Stimulated activated CD4-positive, alpha-beta T cell treated with anti-CD3 and anti-CD28 coated beads, Interleukin-2, amount 100 ng/mL, for 48 hours (primary cell): Measurements from ENCODE around the gene HECA.
A peak's percentile ranks its signal among the peaks of the same experiment; 100 is the strongest.
"Not testable (repeated sequence)": the region's sequence is repeated elsewhere in the genome, so short reads cannot be mapped to it uniquely, and the experiment has no call there.

Source experiments
- DNase-seq, 2 donors: peaks; one replicate each; pipeline ENCODE4 v3.0.0-alpha.2; 2020

HECA gene, protein sequence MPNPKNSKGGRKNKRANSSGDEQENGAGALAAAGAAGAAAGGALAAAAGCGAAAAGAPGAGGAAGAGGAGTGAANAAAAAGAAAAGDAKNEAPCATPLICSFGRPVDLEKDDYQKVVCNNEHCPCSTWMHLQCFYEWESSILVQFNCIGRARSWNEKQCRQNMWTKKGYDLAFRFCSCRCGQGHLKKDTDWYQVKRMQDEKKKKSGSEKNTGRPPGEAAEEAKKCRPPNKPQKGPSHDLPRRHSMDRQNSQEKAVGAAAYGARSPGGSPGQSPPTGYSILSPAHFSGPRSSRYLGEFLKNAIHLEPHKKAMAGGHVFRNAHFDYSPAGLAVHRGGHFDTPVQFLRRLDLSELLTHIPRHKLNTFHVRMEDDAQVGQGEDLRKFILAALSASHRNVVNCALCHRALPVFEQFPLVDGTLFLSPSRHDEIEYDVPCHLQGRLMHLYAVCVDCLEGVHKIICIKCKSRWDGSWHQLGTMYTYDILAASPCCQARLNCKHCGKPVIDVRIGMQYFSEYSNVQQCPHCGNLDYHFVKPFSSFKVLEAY

DNA sequence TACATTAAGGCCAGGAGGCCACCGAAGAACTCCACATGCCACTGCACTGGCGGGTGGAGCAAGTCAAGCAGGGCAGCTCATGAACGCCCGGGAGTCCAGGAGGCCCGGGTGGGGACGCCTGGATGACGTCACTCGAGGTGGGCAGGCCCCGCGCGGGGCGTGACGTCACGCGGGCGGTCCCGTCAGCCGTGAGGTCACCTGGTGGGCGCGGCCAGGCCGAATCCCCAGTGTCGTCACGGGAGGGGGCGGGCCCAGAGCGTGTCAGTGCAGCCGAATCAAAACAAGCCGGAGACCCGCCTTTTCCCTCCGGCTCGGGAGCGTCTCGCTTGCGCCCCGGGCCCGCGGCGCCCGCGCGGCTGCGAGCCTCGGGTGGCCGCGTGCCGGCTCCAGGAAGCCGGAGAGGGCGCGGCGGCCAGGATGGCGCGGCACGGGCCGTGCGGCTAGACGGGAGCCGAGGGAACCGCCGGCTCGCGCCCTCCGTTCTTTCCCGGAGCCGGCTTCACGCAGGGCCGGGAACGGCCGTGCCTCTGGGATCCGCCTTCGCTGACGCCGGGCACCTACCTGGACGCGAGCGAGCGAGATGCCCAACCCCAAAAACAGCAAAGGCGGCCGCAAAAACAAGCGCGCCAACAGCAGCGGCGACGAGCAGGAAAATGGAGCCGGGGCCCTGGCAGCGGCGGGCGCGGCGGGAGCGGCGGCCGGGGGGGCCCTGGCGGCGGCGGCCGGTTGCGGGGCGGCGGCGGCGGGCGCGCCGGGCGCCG lies at the start of gene HECA:
Gene HECA (plus strand): TSS at position 264 of the 761 bp plus-strand sequence. CDS start 317 bp downstream, at position 581.
- peak; percentile 99 for DNase-seq

DNA sequence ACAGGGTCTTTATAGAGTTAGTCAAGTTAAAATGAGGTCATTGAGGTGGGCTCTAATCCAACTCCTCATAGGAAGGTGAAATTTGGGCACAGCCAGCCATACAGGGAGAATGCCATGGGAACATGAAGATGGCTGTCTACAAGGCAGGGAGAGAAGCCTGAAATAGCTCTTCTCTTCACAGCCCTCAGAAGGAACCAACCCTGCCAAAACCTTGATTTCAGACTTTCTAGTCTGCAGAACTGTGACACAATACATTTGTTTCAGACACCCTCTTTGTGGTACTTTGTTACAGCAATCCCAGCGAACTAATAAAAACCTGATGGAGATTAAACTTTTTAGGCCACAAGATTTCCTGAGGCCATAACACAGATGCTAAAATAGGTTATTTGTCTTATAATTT lies 43.1 kb upstream of the HECA start:
- no peak for DNase-seq

DNA sequence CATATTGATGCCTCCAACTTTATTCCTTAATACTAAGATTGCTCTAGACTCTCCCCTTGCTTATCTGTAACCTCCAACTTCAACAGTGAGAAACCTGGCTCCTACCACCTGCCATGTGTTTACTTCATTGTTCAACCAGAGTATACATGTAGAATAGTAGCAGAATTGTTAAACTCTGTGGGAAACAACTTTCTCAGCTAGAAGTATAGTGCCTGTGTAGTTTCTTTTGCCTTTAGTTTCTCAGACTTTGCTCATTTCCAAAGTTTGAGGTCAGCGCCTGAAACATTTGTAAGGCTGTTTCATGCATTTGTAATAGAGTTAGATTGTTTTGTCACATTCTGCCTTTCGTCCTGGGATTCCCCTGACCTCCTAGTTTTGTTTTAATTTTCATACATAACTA lies 34.9 kb upstream of the HECA start:
- no peak for DNase-seq

DNA sequence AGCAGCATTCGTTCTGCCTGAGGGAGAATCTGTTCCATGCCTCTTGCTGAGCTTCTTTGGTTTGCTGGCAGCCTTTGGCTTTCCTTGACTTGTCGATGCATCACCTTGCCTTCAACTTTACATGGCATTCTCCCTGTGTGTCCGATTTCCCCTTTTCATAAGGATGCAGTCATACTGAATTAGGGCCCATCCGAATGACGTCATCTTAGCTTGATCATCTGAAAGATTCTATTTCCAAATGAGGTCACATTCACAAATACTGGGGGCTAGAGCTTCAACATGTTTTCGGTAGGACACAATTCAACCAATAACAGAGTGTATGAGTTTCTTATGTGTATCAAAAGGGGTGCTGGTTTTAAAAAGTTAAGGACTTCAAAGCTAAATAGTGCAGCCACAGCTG lies 27.8 kb upstream of the HECA start:
- no peak for DNase-seq

DNA sequence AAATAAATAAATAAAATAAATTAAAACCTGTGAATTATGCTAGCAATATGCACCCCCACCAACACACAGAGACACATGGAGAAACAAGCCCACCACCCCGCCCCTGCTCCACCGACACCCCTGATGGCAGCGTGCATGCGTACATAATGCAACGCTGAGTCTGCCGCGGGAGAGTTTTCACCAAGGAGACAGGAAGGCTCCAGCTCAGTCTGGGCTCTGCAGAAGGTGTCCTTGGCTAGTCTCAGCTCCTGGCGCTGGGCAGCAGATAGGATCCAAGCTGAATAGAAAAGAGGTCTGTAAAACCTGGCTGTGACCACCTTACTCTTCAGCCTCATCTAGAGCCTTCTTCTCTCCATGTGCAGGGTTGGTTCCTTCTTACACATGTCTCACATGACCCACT lies 26.5 kb upstream of the HECA start:
- DNase-seq: no peak

DNA sequence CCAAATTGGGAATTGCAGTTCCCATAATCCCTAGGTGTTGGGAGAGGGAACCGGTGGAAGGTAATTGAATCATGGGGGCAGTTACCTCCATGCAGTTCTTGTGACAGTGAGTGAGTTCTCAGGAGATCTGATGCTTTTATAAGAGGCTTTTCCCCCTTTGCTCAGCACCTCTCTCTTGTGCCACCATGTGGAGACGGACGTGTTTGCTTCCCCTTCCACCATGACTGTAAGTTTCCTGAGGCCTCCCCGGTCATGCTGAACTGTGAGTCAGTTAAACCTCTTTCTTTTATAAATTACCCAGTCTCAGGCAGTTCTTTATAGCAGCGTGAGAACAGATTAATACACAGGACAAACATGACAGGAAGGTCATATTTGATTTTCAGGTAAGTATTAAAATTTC lies 25.3 kb upstream of the HECA start:
- no peak for DNase-seq

DNA sequence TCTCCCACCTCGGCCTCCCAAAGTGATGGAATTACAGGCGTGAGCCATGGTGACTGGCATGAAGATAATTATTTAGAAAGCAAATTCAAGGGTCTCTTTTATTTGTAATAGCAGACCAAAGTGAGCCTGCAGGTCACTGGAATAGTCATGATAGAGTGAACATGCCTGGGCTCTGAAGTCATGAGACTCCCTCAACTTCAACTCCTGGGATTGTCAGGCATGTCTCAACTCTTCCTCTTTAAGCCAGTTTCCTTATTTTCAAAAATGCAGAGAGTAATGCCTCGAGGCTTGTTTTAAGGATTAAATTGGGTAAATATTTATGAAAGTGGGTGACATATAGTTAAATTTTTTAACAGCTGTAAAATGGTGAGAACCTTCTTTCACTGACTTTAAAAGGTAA lies 22.7 kb upstream of the HECA start:
- DNase-seq: no peak

DNA sequence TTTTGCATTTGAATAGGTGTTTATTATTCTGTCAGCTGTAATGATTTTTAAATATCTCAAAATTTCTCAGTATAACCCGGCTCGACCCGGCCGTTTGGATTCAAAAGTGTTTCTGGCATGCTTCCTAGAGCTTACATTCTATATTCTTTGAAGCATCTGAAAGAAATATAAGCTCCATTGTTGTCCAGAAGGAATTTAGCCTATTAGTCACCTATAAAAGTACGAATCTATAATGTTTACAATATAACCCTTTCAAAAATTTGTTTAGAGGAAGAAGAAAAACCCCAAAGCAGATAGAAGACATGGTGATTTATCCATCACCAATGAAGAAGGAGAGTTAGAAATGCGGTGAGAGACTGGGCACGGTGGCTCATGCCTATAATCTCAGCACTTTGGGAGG lies 22.3 kb upstream of the HECA start:
- no peak for DNase-seq

DNA sequence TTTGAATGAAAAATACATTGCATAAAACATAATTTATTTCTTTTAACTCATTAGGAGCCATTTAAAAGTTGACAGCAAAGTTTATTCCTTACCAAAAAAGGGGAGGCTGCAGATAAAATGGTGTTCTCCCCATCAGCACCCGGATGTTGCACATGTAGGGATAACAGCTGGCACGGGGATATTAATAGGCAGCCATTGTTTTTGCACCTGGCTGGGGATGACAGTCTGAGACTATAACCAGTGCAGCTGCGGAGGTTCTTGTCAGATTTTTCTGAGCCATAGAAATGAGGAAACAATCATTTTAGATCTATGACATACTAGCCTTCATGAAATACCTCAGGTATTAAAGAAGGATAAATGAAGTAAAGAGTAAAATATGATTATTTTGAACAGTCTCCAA lies 20.1 kb upstream of the HECA start:
- no peak for DNase-seq

DNA sequence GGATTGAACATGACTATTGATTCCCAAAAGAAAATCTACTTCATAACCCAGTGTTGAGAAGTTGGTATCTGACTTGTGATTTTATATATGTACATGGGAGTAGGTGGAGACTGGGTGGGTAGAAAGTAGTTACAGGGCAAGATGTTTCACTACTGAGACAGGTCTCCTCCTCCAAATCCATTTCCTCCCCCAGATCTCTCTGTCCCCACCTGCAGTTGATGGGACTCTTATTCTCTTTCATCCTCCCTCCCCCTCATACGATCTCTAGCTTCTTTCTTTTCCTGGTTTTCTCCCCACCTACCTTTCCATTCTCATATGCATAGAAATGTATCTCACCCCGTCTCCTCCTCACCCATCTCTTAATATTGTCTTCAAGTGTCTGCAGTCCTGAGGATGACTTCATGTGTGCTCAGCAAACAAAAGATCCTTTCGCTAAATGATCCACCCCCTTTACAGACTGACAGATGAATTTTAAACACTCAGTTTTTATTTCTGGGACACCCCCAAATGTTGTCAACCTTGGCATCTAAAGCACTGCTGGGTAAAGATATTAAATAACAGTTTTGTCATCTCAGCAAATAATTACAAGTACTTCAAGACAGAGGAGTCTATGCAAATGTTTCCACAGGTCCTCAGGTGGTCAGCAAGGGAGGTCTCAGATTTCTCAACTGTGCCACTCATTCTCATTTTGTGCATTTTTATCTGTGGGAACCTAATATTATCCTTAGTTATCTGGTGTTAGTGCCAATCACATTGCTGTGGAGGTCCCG lies 18.7 kb upstream of the HECA start:
- DNase-seq: no peak

DNA sequence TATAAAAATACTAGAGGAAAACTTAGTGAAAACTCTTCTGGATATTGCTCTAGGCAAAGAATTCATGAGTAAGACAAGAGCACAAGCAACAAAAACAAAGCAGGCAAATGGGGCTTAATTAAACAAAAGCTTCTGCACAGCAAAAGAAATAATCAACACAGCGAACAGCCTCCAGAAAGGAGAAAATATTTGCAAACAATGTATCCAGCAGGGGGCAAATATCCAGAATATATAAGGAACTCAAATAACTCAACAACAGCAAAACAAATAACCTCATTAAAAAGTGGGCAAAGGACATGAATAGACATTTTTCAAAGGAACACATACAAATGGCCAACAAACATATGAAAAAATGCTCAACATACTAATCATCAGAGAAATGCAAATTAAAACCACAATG lies 17.1 kb upstream of the HECA start:
- no peak for DNase-seq

DNA sequence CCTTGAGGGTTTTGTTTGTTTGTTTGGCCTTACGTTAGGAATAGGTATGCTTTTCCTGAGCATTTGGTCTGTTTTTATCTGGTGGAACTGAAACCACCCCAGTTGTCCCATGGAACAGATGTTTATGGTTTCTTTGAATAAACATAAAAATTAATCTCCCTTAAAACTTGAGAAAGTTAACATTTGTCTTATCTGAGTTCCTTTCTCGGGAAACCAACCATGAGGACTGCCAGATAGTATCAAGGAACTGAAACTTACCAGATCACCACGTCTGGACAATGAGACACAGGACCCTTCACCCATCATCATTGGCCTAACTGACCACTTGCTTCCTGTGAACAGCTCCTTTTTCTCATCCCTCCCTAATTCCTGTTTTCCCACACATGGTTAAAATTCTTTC lies 15.3 kb upstream of the HECA start:
- DNase-seq: no peak

DNA sequence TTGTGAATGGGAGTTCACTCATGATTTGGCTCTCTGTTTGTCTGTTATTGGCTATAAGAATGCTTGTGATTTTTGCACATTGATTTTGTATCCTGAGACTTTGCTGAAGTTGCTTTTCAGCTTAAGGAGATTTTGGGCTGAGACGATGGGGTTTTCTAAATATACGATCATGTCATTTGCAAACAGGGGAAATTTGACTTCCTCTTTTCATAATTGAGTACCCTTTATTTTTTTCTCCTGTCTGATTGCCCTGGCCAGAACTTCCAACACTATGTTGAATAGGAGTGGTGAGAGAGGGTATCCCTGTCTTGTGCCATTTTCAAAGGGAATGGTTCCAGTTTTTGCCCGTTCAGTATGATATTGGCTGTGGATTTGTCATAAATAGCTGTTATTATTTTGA lies 12.1 kb upstream of the HECA start:
- not testable (repeated sequence) for DNase-seq

DNA sequence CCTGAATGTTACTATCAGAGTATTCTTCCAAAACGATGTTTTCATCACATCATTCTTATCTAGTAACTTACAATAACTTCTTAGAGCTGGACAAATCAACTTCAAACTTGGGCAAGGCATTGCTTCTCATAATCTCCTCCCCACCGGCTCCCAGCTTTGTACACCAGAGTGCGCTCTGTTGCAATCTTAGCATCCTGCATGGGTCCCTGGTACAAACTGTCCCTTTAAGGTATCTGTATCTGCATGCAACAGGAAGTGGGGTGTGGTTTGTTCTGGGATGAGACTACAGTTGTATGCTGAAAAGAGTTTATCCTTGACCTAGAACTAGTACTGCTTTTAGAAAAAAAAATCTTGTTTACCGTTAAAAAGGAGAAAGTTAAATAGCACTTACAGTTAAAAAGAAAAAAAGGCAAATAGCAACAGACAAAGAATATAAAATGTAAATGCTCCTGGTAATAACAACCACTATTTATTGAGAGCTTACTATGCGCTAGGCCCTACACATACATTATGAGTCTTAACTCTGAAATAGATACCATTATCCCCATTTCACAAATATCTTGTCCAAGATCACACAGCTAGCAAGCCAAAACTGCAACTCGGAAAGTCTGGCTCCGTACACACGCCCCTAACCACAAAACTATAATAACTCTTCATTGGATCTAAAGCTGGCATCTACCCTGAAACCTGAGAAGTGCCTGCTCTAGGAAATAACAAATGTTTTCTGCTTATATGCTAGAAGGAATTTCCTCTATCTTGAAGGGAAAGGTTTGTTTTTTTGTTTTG lies 9.8 kb upstream of the HECA start:
- peak; percentile 65 to 73 for DNase-seq

DNA sequence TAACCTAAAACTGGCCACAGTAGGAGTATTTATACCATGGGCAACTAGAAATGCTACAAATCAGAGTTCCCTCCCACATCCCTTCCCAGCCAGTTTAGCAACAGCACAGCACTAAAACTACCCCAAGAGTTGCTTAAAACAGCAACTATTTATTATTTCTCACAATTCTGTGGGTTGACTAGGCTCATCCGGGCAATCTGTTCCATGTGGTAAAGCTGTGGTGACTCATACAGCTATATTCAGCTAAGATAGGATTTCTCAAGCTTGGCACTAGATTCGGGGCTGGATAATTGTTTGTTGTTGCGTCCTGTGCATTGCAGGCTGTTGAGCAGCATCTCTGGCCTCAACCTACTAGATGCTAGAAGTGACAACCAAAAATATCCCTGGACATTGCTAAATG lies 8.6 kb upstream of the HECA start:
- no peak for DNase-seq

DNA sequence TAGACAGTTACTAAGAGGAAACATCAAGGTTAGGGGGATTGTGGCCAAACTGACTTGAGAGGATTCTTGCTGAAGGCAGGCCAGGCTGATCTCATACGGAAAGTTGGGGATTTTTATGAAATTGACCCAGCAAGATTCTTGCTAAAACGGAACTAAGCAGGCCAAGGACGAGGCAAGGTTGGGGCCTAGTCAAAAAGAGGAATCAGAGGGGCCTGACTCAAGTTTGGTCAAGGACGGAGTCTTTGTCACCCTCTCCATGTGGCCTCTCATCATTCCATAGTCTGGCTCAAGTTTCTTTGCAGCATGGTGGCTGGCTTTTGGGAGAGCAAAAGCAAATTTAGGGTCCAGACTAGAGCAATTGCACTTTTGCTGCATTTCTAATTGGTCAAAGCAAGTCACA lies 7.9 kb upstream of the HECA start:
- no peak for DNase-seq

DNA sequence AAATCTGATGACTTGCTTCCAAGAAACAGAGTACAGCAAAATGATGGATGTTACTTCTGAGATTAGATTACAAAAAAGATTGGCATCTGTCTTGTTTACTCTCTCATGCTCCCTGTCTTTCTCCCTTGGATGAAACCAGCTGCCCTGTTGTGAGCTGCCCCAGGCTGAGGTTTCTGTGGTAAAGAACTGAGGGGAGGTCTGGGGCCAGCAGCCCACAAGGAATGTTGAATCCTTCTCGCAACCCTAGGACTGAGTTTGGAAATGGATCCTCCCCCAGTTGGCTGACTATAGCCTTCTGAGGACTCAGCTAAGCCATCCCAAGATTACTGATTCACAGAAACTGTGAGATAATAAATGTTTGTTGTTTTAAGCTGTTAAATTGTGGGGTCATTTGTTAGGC lies 5.6 kb upstream of the HECA start:
- DNase-seq: no peak

DNA sequence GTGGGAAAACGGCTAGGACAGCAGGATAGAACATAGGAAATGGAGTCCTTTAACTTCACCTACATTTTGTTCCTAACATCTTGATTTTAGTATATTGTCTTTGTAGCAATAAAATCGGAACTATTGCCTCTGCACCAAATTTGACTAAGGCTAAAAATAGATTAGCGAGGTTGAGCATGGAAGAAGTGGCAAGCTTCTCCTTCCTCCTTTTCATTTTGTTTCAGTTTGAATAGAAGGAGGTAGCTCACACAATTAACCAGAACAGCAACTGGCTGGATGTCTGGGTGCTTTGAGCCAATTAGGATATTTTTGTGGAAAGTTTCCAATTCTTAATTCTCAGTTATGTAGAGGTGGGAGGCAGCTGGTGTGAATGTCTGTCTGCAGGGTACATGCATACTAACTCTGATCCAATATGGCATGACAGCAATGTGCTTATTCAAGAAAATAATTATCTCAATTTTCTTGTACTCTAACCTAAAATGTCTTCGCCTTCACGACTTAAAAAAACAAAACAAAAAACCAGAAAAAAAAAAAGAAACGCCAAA lies 3.1 kb upstream of the HECA start:
- DNase-seq: no peak

DNA sequence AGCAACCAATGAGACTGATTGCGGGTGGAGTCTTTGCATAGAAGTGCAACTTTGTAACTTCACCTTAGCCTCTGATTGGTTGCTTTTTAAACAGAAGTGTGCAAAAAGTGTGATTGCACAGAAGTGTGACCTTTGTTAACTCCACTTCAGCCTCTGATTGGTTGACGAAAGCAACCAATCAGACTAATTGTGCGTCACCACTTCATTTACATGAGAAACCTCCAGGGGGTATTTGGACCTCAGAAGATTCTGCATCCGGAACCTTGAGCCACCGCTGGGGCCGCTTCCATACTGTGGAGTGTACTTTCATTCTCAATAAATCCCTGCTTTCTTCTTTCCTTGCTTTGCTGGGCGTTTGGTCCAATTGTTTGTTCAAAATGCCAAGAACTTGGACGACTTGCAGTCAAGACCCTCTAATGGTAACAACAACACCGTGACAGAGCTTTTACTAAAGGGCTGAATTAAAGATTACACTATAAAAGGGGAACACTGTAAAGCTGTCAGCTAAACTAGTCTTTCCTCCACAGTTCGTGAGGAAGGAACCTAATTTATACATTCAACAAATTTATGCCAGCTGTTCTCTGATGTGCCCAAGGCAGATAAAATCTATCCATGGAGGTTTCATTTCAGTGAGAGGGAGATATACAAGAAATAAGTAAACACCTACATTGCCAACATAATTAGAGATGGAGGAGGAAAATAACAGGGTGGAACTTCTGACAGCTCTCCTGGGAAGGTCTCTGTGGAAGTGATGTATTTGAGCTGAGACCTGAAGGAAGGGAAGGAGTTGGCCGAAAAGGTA lies 1.4 kb upstream of the HECA start:
- no peak for DNase-seq

DNA sequence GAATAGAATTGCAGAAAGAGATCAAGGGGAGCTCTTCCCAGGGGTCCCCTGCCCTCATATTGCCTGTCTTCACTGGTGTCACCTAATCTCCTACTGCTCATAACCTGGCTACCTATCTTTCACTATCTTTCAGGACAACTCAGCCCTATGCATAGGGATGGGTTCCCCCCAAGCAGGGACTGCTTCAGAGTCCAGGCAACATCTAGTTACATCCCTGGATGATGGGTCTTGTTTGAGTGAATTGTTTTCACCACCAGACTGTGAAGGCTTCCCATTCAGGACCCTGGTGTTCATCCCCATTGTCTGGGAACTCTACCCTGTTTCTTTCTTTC lies 850 bp upstream of the HECA start:
- no peak for DNase-seq
